Smooth muscle cell (in vitro differentiated cells): ENCODE measurements around the gene MCF2L2. TPM values are rescaled to one million over a fixed set of nuclear protein-coding genes. Genes with fewer than 3 reads are reported as not detected.

Experiments used
- DNase-seq: peaks from one replicate; lab custom pipeline; 2025; ENCODE audit not compliant: unreplicated experiment; lab: John Stamatoyannopoulos, UW
- H2AFZ ChIP-seq: fragments of 200-600 bp; sonication (generic); 2 replicates; pipeline ENCODE4 v1.6.0; 2016; ENCODE audit warnings: antibody characterized with exemption, low read depth, mild to moderate bottlenecking
- H3F3A ChIP-seq: fragments of 200-600 bp; sonication (generic); 2 replicates; pipeline ENCODE4 v1.6.0; 2017; ENCODE audit warnings: antibody characterized with exemption, low read depth
- H3K27ac ChIP-seq: fragments of 200-600 bp; sonication (generic); 2 replicates; pipeline ENCODE4 v1.5.1; 2016; ENCODE audit warnings: low read depth, mild to moderate bottlenecking
- H3K27me3 ChIP-seq: fragments of 200-600 bp; sonication (generic); 2 replicates; pipeline ENCODE4 v1.6.1; 2016; ENCODE audit warnings: low read depth, mild to moderate bottlenecking
- H3K36me3 ChIP-seq: fragments of 200-600 bp; sonication (generic); 2 replicates; pipeline ENCODE4 v1.5.1; 2016; ENCODE audit warnings: low read depth
- H3K4me1 ChIP-seq: fragments of 200-600 bp; sonication (generic); 2 replicates; pipeline ENCODE4 v1.5.1; 2016; ENCODE audit warnings: low read depth
- H3K4me2 ChIP-seq: fragments of 200-600 bp; sonication (generic); 2 replicates; pipeline ENCODE4 v1.6.0; 2016; ENCODE audit warnings: mild to moderate bottlenecking
- H3K4me3 ChIP-seq: fragments of 200-600 bp; sonication (generic); 2 replicates; pipeline ENCODE4 v1.5.1; 2016; ENCODE audit warnings: mild to moderate bottlenecking
- H3K79me2 ChIP-seq: fragments of 200-600 bp; sonication (generic); 2 replicates; pipeline ENCODE4 v1.6.0; 2016; ENCODE audit warnings: low read depth, mild to moderate bottlenecking
- H3K9ac ChIP-seq: fragments of 200-600 bp; sonication (generic); 2 replicates; pipeline ENCODE4 v1.6.0; 2016; ENCODE audit warnings: low read depth
- H3K9me3 ChIP-seq: fragments of 200-600 bp; sonication (generic); replicated peaks from 2 replicates; pipeline ENCODE4 v1.5.1; 2016; ENCODE audit warnings: low read depth
- H4K20me1 ChIP-seq: fragments of 200-600 bp; sonication (generic); 2 replicates; pipeline ENCODE4 v1.6.0; 2016; ENCODE audit warnings: low read depth
- CTCF ChIP-seq: fragments of 200-600 bp; sonication (generic); IDR thresholded peaks from 2 replicates; pipeline ENCODE4 v1.5.1; 2017; ENCODE audit warnings: borderline replicate concordance, mild to moderate bottlenecking, antibody characterized with exemption; ENCODE audit not compliant: insufficient read depth, poor library complexity, severe bottlenecking
- WGBS: methylation state at CpG from one replicate; pipeline ENCODE4 v1.1.7; 2016; ENCODE audit warnings: low lambda C conversion rate; 5-methylcytosine and 5-hydroxymethylcytosine counted together
- polyA plus RNA-seq: library from polyadenylated mRNA; unstranded; fragments of >200 nt; fragmentation: Nextera tagmentation; extraction: Ambion mirVana; gene quantifications from 2 replicates; pipeline ENCODE4 v1.2.1, GENCODE V29; 2016
- total RNA-seq: library from RNA; depleted of rRNA; stranded (reverse); fragments of >200 nt; gene quantifications from 2 replicates; pipeline ENCODE4 v1.2.3, GENCODE V29; 2014

Gene MCF2L2
- total and polyA plus RNA-seq, 2 experiments from 2014 or later, result 0.09 TPM; not detected in 1

GRCh38 chr3:183354874-183355273 lies 73.5 kb downstream of the MCF2L2 start:
- DNase-seq, result no peak
- TF ChIP-seq CTCF, result no peak
- no peaks in the 10 kb centered on the region for H3K9me3 ChIP-seq
- H2AFZ ChIP-seq, result no peak overlapping the region
- no peak overlapping the region for H3K9ac ChIP-seq
- H3K79me2 ChIP-seq, result no peaks in the 10 kb centered on the region
- no peaks in the 10 kb centered on the region for H4K20me1 ChIP-seq
- no peak overlapping the region for H3K27ac ChIP-seq
- H3K27me3 ChIP-seq, result no peaks in the 10 kb centered on the region
- H3K36me3 ChIP-seq, result no peaks in the 10 kb centered on the region
- H3F3A ChIP-seq, result no peaks in the 10 kb centered on the region
- H3K4me3 ChIP-seq, result no peak overlapping the region
- H3K4me2 ChIP-seq, result no peak overlapping the region
- H3K4me1 ChIP-seq, result no peaks in the 10 kb centered on the region
- WGBS, result 94% methylated on average over 1 of the region's 1 CpG

DNA sequence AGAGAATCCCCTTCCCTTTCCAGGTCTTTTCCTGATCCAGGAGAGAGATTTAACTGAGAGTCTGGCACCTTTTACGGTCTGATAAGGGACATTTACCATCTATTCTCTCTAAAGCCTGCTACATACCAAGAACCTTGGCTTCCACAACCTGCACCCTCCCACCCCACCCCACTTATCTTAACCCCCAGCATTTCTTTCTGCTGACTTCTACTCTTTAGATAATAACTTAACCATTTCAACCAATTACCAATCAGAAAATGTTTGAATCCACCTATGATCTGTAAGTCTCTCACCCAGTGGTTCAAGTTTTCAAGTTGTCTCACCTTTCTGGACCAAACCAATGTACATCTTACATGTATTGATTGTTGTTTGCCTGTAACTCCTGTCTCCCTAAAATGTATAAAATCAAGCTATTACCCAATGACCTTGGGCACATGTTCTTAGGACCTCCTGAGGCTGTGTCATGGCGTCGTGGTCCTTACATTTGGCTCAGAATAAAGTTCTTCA lies 74.0 kb downstream of the MCF2L2 start:
- WGBS, result 93% methylated on average over 3 of the region's 3 CpGs
- H3K4me1 ChIP-seq, result no peaks in the 10 kb centered on the region
- no peaks in the 10 kb centered on the region for H4K20me1 ChIP-seq
- H3K79me2 ChIP-seq, result no peaks in the 10 kb centered on the region
- no peak overlapping the region for H2AFZ ChIP-seq
- DNase-seq, result no peak
- TF ChIP-seq CTCF, result no peak
- H3K27me3 ChIP-seq, result no peaks in the 10 kb centered on the region
- H3F3A ChIP-seq, result no peaks in the 10 kb centered on the region
- H3K4me3 ChIP-seq, result no peak overlapping the region
- no peak overlapping the region for H3K27ac ChIP-seq
- H3K9ac ChIP-seq, result no peak overlapping the region
- H3K36me3 ChIP-seq, result no peaks in the 10 kb centered on the region
- H3K4me2 ChIP-seq, result no peak overlapping the region
- H3K9me3 ChIP-seq, result no peaks in the 10 kb centered on the region

DNA sequence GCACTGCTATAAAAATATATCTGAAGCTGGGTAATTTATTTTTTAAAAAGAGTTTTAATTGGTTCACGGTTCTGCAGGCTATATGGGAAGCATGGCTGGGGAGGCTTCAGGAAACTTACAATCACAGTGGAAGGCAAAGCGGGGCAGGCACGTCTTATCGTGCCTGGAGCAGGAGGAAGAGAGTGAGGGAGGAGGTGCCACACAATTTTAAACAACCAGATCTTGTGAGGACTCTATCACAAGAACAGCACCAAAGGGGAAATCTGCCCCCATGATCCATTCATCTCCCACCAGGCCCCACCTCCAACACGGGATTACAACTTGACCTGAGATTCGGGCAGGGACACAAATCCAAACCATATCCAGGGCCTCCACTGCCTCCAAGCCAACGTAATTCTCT lies 75.0 kb downstream of the MCF2L2 start:
- no peak overlapping the region for H3K4me2 ChIP-seq
- H3K27ac ChIP-seq, result no peak overlapping the region
- no peaks in the 10 kb centered on the region for H3F3A ChIP-seq
- H3K4me1 ChIP-seq, result no peaks in the 10 kb centered on the region
- H3K9me3 ChIP-seq, result no peaks in the 10 kb centered on the region
- H2AFZ ChIP-seq, result no peak overlapping the region
- DNase-seq, result no peak
- H3K27me3 ChIP-seq, result no peaks in the 10 kb centered on the region
- no peak for TF ChIP-seq CTCF
- no peaks in the 10 kb centered on the region for H4K20me1 ChIP-seq
- H3K79me2 ChIP-seq, result no peaks in the 10 kb centered on the region
- H3K36me3 ChIP-seq, result no peaks in the 10 kb centered on the region
- H3K9ac ChIP-seq, result no peak overlapping the region
- H3K4me3 ChIP-seq, result no peak overlapping the region
- 83% methylated on average over 7 of the region's 7 CpGs for WGBS

DNA sequence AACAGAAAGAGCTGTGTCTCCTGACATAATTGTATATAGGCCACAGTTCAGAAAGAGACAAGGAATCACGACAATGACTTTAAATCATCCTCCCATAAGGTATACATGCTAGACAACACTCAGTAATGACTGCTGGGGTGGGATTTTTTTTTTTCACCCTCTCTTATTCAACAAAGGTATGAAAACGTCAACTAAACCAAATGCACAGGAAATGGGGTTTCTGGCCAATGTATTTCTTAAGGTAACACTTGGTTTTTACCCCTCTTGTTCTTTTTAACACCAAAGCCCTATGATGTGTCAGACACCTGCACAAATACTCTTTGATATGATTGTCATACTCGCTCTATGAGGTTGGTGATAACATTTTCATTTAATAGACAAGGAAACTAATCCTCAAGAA lies 78.3 kb downstream of the MCF2L2 start:
- no peak for DNase-seq
- Histone ChIP-seq H3K9me3 (no peaks in the 10 kb centered on the region), H3K36me3 (no peaks in the 10 kb centered on the region), H3K4me2 (no peak overlapping the region), H2AFZ (no peak overlapping the region), H3K4me3 (no peak overlapping the region), H3K4me1 (no peaks in the 10 kb centered on the region), H3K27me3 (no peaks in the 10 kb centered on the region), H3K9ac (no peak overlapping the region), H3K79me2 (no peaks in the 10 kb centered on the region), H4K20me1 (no peaks in the 10 kb centered on the region), H3K27ac (no peak overlapping the region), H3F3A (no peaks in the 10 kb centered on the region)
- WGBS, result 81% methylated on average over 3 of the region's 3 CpGs
- no peak for TF ChIP-seq CTCF
